GM19351 (cell line): Measurements from ENCODE around the gene CCDC92.

ENCODE experiments used
- ATAC-seq: cut with Tn5 transposase; IDR thresholded peaks from one replicate; pipeline ENCODE4 v1.9.1; 2021; ENCODE audit warnings: mild to moderate bottlenecking, moderate library complexity; ENCODE audit not compliant: unreplicated experiment

Gene CCDC92

DNA sequence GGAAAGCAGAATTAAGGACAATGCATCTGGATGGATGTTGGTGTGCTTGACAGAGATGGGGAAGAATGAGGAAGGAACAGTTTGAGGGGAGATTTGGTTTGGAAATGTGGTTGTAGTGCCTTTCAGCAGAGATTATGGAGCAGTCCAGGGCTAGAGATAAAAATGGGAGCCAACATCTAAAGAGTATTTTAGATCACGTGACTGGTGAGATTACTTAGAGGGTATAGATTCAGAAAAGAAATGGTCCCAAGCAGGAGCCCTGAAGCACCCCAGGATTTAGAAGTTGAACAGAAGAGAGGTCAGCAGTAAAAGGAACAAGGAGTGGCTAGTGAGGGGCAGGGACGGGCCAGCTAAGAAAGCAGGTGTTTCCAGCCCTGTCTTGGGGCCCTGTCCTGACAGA is 30.0 kb upstream of the CCDC92 start:
- ATAC-seq = no peak

DNA sequence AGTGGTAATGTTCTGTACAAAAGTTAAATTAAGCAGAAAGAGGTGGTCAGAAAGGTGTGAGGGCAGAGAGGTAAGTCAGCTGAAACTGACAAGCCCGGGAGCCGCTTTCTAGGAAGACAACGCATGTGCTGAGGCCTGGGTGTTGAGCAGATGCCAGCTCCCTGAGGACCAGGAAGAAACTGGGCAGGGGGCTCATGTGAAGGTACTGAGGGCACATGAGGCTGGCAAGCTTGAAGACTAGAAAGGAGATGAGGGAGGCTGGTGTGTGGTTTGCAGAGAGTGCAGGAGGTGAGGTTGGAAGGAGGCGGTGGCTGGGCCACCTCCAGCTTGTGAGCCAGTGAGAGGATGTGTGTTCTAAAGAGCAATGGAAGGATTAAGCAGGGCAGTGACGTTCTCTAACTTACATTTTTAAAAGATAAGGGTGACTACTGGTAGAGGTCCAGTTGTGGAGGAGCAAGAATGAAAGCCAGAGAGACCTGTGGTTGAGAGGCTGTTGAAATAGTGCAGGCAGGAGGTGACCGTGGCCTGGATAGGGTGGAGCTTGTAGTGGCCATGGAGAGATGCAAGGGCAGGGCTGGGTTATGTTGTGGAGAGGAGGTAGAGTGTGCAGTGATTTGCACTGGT is 29.5 kb upstream of the CCDC92 start:
- ATAC-seq = no peak

DNA sequence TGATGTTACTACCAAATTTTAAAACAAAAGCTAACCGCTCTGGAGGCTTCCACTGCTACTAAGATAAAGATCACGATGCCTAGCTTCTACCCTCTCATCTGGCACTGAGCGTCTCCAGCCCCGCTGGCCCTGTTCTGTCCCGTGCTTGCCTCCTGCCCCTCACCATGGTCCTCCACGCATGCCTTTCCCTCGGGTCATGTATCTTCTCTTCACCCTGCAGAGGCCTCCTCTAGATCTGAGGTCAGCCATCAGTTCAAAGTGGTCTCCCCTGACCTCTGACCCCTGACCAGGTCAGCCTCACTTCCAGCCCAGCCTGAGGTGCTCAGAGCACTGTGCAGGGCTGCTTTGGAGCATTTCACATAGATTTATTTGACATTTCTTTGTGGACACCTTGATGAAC is 28.7 kb upstream of the CCDC92 start:
- no peak for ATAC-seq

DNA sequence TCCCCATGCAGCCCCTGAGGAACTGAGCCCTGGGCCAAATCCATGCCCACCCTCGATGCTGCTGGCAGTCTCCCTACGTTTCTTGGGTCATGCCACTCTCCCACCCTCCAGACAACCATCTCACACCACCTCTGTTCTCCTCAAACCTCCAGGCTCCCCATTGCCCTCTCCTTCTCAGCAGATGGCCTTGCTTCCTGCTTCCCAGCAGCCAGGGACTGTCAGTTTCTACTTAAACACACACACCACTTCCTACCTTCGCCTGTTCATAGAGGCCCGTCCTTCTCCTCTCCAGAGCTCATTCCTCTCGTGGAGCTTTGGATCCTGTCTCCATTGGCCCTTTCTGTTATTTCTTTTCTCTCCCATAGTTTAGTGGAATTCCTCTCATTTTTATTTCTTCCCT is 27.5 kb upstream of the CCDC92 start:
- no peak for ATAC-seq

DNA sequence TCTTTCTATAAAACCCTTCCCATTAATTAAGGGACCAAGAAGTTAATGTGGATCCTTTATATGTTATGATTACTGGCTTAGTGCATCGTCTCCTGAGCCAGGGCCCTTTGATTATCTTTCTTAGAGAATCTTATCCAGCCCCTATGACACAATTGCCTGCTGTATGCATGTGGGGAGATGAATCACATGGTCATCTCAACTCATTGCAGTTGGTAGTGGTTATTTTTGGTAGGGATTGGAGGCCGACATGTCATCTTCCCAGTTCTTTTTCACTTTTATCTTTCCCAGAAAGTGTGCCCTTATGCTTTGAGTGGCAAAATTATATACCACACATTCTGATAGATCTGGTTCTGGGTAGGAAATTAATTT is 26.3 kb upstream of the CCDC92 start:
- no peak for ATAC-seq

DNA sequence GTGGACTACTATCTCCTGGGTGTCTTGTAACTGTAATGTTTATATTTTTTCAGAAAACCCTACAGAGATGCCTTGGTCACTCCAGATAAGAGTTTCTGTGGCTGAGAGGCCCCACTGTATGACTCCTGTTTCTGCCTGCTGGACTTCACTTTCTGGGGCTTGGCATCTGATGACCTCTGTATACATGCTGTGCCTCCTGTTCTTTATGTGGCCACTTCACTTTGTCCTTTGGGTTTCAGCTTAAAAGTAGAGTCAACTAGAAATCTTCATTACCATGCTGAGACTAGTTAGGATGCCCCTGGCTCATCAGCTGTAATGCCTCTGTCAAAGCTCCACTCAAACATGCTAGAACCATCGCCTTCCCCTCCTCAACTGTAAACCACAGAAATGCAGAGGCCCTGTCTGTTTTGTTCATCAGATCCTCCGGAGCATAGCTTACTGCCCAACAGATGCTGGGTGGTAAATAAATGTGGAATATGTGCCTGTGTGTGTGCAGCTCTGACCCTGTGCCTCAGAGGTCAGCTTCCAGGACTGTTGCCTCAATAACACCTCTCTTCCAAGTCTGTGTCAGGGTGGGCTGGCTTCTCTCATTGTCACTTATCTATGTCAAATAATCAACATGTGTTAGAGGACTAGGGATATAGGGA is 25.8 kb upstream of the CCDC92 start:
- no peak for ATAC-seq

DNA sequence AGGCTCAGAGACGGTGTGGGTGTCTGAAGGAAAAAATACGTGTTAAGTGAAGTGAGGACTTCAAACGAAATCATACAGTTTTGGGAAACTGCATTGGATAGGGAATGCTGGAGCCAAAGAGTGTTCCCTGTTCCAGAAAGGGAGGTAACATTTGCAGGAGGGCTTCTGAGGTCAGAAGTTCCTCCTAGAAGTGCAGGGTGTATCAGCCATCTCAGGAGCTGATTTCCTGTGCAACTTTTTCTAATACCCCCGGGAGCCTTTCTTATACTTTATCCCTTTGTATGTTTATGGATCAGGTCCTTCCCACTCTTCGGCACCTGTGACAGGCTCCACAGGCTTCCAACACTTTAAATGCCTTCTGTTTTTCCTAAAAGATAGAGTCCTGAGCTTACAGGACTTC is 25.3 kb upstream of the CCDC92 start:
- no peak for ATAC-seq

DNA sequence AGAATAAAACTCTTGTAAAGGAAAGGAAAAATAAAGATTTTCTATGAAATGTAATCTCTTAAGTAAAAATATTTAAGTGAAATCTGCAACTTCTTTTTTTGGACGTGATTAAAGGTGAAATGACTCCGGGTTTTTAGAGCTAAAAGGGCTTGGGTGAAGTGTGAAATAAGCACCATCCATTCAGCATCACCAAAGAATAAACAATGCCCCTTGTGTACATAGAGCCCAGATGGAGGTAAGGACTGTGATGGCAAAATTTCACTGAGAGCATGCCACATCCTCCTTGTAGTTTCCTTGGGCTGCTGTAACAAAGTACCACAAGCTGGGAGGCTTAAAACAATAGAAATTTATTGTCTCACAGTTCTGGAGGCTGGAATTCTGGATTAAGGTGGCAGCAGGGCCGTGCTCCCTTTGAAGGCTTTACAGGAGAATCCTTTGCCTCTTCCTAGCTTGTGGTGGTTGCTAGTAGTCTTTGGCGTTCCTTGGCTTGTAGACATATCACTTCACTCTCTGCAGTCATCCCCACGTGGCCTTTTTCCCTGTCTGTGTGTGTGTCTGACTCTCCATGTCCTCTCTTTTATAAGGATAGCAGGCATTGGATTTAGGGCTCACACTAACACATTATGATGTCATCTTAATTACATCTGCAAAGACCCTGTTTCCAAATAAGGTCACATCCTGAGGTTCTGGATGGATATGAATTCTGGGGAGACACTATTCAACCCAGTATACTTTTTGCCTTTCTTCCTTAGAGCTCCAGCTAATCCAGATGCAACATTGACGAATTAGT is 24.6 kb upstream of the CCDC92 start:
- ATAC-seq = no peak

DNA sequence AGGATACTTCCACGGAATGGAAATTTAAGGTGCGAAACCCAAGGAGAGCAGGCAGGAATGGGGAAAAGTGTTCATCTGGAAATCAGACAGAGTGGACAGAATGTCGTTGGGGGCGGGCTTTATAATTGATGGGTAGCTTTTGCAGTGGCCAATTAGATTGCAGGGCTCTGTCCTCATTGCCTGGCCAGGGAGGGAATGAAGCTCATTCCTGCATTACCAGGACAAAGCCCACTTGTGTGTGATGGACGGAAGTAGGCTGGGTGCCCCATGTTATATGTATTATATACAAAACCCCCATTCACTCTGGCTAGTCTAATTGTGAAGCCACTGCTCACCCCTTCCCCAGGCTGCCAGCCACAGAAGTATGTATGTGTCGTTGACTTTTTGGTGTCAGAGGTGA is 23.9 kb upstream of the CCDC92 start:
- ATAC-seq = no peak

DNA sequence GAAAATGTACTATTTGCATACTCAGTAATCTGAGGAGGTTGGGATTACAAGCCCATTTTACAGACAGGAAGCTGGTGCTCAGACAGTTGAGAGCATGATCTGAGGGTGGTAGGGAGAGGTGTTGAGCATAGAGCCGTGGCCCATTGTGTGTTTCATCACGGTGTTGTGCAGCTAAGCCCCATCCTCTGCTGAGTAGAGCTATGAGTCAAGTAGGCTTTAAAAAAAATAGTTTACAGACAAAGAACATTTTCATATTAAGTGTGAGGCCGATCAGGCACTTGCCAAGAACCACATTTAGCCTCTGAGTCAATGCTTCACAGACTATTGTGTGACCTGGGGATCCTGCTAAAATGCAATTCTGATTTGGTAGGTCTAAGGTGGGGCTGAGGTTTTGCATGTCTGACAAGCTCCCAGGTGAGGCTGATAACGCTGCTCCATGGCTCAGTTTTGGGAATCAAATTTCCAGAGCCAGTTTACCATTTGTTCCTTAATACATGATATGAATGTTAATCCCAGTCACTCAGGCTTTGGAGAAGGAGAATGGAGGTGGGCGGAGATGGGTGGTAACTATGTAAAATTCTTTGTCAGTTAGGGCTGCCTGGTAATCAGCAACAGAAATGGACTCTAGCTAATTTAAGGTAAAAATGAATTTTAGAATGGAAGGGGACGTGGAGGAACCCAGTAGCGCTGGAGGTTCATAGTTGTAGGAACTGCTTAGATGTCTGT is 22.6 kb upstream of the CCDC92 start:
- no peak for ATAC-seq

DNA sequence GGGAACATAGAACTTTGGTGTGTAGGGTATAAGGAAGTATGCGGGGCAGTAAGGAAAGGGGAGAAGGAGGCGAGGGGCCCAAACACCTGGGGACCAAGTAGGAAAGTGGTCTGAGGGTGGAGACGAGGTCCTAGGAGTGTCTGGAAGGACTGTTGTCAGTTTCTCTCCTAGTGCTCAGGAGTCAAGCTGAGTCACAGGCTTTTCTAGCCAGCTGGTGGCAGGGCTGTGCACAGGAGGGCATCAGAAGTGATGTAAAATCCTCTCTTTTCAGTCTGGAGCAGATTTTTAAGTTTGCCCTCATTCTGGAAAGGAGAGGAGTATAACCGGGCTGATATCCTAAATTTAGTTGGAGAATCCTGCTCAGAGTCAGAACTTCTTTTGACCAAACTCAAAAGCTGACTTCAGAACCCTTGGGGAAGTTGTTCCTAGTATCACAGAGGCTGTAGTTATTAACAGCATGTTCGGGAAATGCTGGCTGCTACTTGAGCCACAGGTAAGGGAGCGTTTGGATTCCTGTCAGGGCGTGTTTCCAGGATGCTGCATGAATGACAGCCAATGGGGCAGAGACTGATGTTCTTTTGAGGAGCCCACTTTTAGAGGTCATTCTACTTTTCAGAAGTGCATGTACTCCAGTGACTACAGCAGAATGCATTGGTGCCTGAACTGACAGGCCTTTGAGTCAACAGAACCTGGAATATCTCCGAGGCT is 19.6 kb upstream of the CCDC92 start:
- no peak for ATAC-seq

DNA sequence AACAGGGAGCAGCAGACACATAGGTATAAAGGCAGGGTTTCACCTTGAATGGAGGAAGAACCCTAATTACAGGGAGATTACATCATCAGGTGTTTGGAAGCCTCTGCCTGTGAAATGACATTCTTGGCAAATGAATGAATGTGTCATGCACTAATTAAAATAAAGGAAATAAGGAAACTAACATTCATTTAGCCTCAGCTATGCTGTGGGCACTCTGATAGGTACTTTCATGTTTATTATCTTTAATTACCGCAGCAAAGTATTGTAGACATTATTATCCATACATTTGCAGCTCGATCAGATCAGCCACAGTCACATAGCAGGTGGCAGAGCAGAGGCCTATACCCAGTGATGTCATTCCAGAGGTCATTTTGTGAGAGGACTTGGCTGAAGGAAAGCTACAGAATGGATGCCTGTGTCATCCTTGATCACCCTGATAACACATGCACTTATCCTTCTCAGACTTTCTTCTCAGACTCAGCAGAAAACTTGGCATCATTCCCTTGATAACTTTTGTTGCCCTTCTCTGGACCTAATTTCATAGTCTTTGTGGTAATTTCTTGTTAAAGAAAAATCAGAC is 18.8 kb upstream of the CCDC92 start:
- ATAC-seq = no peak

DNA sequence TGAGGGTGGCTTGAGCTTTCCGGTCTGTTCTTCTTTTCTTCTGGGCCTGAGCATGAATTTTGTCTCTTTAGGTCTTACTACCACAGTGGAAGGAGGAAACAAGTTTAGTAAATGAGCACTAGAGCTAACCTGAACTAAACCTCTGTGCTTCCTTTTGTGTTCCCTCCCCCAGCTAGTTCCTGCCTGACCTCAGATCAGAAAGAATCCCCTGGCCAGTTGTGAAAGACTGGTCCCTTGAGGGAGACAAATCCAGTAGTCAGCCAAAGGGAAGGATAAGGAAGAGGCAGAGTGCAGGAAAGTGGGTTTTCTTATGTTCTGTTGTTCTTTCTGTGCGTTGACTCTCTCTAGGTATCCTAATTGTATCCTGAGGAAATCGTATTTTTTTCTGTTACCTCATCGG is 17.9 kb upstream of the CCDC92 start:
- no peak for ATAC-seq

DNA sequence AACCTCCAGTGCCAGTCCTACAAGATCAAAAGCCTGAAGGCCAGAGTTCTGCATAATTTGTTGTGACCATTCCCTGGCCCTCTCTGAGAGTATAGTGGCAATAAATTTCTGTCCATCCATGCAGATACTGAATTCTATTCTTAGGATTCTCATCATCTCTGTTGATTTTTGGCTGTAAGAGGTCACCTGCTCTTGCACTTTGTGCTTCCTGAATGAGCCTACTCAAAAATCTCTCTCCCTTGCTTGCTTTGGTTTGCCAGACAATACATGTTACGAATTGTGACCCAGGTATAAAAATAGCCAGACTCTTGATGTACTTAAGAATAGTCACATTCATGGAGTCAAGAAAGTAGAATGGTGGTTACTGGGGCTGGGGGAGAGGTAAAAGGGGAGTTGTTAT is 17.1 kb upstream of the CCDC92 start:
- no peak for ATAC-seq

DNA sequence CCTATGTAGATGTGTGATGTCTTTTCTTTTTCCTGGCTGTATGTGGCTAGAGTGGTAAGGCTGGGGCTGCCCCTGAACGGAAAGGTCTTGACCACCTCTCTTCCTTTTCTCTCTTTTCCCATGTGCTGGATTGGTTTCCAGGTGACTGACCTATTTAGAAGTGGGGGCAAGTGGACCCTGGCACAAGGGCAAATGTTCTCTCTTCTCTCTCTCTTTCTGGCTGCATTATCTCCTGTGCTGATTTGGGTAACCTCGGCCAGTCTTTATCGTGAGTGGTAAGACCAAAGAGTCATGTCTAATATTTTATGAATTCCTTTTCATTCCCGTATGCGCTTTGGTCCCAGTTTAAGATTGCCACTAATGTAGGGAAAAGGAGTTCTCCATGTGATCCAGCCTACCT is 16.5 kb upstream of the CCDC92 start:
- no peak for ATAC-seq

DNA sequence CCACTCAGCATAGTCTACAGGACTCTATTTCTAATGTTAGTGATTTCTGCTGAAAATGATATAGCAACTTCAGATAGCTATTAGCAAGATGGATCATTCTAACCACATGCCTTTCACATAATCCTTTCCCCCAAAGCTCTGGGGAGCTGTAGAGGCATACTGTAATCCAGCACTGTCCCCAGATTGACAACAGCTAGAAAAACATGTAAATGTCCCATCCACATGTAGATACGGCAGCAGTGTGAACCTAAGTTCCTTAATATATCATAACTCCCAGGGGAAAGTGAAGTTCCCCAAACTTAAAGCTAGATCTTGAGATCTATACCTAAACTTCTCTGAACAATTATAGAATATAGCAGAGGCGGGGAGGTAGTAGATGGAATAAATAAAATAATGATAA is 14.4 kb upstream of the CCDC92 start:
- no peak for ATAC-seq

DNA sequence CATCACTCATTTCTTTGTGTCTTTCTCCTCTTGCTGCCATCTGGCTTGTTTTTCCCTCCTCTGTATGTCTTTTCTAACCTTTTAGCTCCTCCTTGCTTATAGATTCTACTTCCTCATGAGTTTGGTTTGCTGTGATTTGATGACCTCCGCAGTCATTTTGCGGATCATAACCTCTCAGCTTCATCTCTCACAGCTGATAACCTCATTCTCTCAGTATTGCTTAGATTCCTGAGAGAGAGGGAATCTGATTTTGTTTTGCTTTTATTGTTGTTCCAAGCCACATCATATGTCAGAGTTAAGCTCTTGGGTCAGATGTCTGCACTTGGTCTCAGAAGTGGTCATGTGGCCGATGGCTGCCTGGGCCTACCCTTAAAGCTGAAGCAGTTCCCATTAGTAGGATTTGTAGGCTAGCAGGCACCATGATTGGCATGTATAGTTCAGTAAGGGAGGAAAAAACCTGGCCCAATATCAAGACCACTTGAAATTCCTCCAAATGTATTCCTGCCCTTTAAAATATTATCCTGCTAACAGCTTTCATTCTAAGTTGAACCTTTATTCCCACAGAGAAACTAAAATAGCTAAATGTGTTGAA is 13.8 kb upstream of the CCDC92 start:
- ATAC-seq = no peak

DNA sequence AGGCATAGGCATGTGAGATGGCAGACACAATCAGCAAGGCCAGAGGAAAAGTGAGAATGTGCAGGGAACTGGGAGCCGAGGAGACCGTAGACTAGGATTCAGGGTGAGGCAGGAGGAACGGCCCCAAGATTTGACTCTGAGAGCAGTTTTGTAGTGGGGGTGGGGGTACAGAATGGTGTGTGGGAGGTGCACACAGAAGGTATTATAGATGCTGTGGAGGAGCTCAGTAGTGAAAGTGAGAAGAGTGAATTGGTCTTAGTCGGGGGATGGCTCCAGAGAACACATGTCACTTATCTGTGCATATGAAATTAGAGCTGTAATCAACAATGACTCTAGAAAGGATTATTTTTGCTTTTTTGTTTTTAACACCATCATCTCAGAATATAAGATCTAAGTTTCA is 12.3 kb upstream of the CCDC92 start:
- peak; percentile 60 for ATAC-seq

DNA sequence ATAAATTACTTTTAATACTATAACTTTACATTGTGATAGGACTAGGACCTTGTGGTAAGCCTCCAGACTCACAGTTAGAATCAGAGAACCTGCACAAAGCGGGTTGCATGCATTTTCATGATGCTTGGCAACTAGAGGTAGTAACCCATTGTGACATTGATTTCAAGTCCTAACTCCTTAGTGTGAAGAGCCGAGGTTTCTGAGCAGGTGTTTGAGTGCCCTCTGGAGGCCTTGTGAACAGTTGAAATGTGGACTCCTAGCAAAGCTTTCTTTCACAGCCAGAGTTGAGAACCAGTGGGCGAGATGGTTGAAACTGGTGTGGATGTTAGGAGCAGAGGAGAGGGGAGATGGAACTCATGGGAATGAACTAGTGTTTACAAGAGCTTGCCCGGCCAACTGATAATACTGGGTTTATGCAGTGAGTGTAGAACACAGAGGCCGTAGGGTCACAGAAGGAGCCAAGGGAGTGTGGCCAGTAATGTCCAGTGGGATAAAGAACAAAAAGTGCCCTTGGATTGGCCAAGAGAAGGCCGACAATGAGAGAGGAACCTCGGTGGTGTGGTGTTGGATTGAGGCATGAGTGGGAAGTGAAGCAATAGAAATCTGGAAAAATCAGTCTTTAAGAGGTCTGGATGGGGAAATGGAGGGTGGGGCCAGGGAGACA is 11.3 kb upstream of the CCDC92 start:
- peak; percentile 71 for ATAC-seq

DNA sequence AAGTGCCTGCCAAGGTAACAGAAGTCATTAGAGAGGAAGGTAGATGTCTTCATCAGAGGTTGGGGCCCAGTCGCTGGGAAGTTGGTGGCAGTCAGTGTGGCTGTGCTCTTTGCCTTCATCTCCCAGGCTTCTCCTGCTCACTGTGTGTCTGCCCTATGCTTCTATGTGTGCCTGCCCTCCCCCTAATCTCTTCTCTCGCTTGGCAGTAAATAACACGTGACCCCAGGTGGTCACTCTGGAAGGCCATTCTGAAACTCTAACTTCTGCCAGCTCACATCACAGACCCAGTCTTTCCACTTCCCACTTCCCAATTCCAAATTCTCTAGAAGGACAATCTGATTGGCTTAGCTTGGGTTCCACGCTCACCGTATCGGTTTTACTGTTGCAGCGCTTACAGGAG is 9.6 kb upstream of the CCDC92 start:
- no peak for ATAC-seq
